AG09319 (cell line): ENCODE results near the gene APAF1.
"Not testable (repeated sequence)": the region's sequence is repeated elsewhere in the genome, so short reads cannot be mapped to it uniquely, and the experiment has no call there.

Experiments used
- DNase-seq: peaks from one replicate; pipeline ENCODE4 v3.0.0-alpha.2; 2010; ENCODE audit warnings: low read depth; ENCODE audit errors: extremely low read depth
- CTCF ChIP-seq: IDR thresholded peaks from 2 replicates; pipeline ENCODE4 v1.5.1; 2011; ENCODE audit warnings: low read depth, mild to moderate bottlenecking, inconsistent platforms, low read length, moderate library complexity

Gene APAF1

GRCh38 chr12:98750511-98750910 lies 105.4 kb downstream of the APAF1 start:
- no peak for TF ChIP-seq CTCF
- DNase-seq: no peak

- TF ChIP-seq CTCF: no peak
- DNase-seq: no peak
Measured at GRCh38 chr12:98751580-98752115, 106.6 kb downstream of the APAF1 start.

- no peak for TF ChIP-seq CTCF
- DNase-seq: no peak
Measured at GRCh38 chr12:98752726-98753125, 107.6 kb downstream of the APAF1 start.

- TF ChIP-seq CTCF: no peak
- DNase-seq: no peak
Measured at GRCh38 chr12:98754095-98754494, 109.0 kb downstream of the APAF1 start.

GRCh38 chr12:98755855-98756254 lies 110.8 kb downstream of the APAF1 start:
- not testable (repeated sequence) for DNase-seq

- TF ChIP-seq CTCF: no peak
- no peak for DNase-seq
Measured at GRCh38 chr12:98757455-98757854, 112.4 kb downstream of the APAF1 start.

- no peak for DNase-seq
- no peak for TF ChIP-seq CTCF
Measured at GRCh38 chr12:98758331-98758730, 113.2 kb downstream of the APAF1 start.

- no peak for TF ChIP-seq CTCF
- DNase-seq: no peak
Measured at GRCh38 chr12:98763656-98764055, 118.6 kb downstream of the APAF1 start.
